Epithelial cell of proximal tubule (primary cell): ENCODE measurements around the gene CDPF1. TPM values are rescaled to one million over a fixed set of nuclear protein-coding genes. Genes with fewer than 3 reads are reported as not detected.
A peak's percentile ranks its signal among the peaks of the same experiment; 100 is the strongest.

Experiments
- DNase-seq: peaks from one replicate; pipeline ENCODE4 v3.0.0-alpha.2; 2011; ENCODE audit warnings: low read depth
- H3K4me3 ChIP-seq: 2 replicates; pipeline ENCODE4 v1.5.1; 2011; ENCODE audit warnings: low read depth, mild to moderate bottlenecking, low read length
- CTCF ChIP-seq: conservative IDR thresholded peaks from 2 replicates; pipeline ENCODE4 v1.5.1; 2012; ENCODE audit warnings: low read depth, mild to moderate bottlenecking, low read length
- total RNA-seq: library from RNA; depleted of rRNA; stranded (reverse); fragments of >200 nt; gene quantifications from 2 replicates; pipeline ENCODE4 v1.2.3, GENCODE V29; 2015

The CDPF1 gene
- total RNA-seq, 1 donor from 2014 or later: 7.0 TPM

- no peak overlapping the region for H3K4me3 ChIP-seq
- TF ChIP-seq CTCF: peak; percentile 9
- no peak for DNase-seq
These were observed 12.5 kb upstream of the CDPF1 start for GRCh38 chr22:46262449-46263215.

- DNase-seq: no peak
- no peak overlapping the region for H3K4me3 ChIP-seq
- no peak for TF ChIP-seq CTCF
These were observed 9.9 kb upstream of the CDPF1 start for GRCh38 chr22:46260038-46260437.

GRCh38 chr22:46259374-46259773, 9.3 kb upstream of the CDPF1 start:
- H3K4me3 ChIP-seq: no peak overlapping the region
- TF ChIP-seq CTCF: no peak
- DNase-seq: no peak

DNA sequence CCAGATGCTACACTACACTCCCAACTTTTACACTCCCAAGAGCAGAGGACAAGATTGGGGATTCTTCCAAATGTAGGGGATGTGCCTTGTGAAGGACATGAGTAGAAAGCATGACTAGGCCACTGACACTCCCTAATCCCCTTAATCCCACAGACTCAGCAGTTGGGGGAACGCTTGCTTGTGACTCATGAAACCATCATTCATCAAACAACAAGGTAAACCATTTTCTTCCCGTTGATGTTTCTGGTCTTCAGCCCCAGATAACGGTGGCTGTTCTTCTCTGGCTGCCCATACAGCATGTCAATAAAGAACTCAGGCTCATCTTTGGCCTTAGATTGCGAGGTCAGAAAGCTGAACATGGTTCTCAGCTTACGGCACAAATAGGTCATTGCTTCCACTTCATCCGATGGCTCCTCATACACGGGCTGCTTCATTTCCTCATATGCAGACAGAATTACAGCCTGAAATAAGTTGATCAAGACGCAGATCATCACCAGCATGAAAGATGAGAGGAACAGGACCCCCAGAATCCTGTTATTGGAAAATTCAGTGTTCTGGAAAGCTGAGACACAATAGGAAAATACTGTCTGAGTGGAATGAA, 6.4 kb upstream of the CDPF1 start:
- DNase-seq: no peak
- H3K4me3 ChIP-seq: no peak overlapping the region
- no peak for TF ChIP-seq CTCF

DNA sequence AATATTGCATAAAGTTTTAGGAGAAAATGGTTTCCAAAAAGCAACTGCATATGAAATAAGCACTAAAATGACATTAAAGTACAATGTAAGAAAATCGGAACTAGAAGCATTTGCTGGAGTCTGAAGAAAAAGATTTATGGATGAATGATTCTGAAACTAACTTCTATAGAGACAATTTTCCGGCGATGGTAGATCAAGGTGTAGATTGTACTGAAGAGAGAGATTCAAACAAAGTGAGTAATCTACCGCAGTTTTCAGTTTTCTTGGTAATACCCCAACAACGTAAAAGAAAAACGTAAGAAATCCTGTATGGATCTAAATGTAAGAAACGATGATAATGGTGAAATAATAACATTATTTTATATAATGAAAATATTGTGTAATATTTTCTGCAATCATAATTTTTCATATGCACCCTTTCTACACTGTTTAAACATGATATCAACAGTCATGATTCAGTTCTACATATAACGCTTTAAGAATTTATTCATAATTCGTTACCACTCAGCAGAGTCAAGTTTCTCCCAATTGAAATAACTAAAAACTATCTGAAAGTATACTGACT, 1.8 kb upstream of the CDPF1 start:
- no peak for DNase-seq
- H3K4me3 ChIP-seq: no peak overlapping the region
- no peak for TF ChIP-seq CTCF

DNA sequence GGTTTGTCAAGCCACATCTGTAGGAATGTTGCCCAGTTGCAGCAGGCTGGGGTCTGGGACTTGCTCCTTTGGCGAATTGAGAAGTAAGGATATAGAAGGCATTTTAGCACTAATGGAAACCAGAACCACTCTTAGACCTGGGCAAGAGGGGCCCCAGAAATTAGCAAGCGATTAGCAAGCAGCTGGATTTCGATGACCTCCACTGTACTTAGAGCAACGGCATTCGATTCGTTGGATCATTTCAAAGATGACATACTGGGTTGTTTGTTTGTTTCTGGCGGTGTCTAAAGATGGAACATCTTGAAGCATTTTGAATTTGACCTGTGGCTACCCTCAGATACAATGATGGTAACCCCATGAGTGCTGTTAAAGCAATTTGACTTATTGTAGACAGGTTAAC, 1.2 kb upstream of the CDPF1 start:
- no peak for DNase-seq
- no peak for TF ChIP-seq CTCF

More for the DNA sequence above, 1.2 kb upstream of the CDPF1 start:
- H3K4me3 ChIP-seq: peak overlapping the region; percentile 89
